Mammary epithelial cell (primary cell): ENCODE data around the gene TRAF4.

Source experiments
- CTCF ChIP-seq, 2 donors: IDR thresholded peaks in 1 of 2; conservative IDR thresholded peaks in 1 of 2; 2 replicates each; pipeline ENCODE4 v1.5.1; 2011 to 2012; ENCODE audit warnings: inconsistent platforms in 2 of 2, low read length in 2 of 2, mild to moderate bottlenecking in 2 of 2, control low read depth in 1 of 2, low read depth in 1 of 2; ENCODE audit not compliant: insufficient read depth in 1 of 2; ENCODE audit errors: extremely low read depth in 1 of 2
- EZH2 ChIP-seq: IDR thresholded peaks from 2 replicates; pipeline ENCODE4 v1.6.1; 2012; ENCODE audit warnings: low read length, inconsistent platforms, borderline replicate concordance

- TF ChIP-seq CTCF (conservative IDR thresholded peaks at IDR 0.05 in 1 of 2, IDR thresholded peaks at IDR 0.05 in 1 of 2; ENCODE audit: extremely low read depth in 1 of 2, insufficient read depth in 1 of 2, low read depth in 1 of 2, low read length in 2 of 2), result no peak
- no peak for TF ChIP-seq EZH2
These were observed 29.9 kb downstream of the TRAF4 start for GRCh38 chr17:28773736-28774135.
